Hematopoietic multipotent progenitor cell treated with erythropoietin and hydrocortisone succinate and interleukin-3 and kit ligand, for 17 days (in vitro differentiated cells): Measurements from ENCODE around the gene FARP2.
A peak's percentile ranks its signal among the peaks of the same experiment; 100 is the strongest.
"Not testable (repeated sequence)": the region's sequence is repeated elsewhere in the genome, so short reads cannot be mapped to it uniquely, and the experiment has no call there.

Experiments
- DNase-seq: peaks from one replicate; pipeline ENCODE4 v3.0.0-alpha.2; 2015; ENCODE audit warnings: low spot score

Gene FARP2

DNA sequence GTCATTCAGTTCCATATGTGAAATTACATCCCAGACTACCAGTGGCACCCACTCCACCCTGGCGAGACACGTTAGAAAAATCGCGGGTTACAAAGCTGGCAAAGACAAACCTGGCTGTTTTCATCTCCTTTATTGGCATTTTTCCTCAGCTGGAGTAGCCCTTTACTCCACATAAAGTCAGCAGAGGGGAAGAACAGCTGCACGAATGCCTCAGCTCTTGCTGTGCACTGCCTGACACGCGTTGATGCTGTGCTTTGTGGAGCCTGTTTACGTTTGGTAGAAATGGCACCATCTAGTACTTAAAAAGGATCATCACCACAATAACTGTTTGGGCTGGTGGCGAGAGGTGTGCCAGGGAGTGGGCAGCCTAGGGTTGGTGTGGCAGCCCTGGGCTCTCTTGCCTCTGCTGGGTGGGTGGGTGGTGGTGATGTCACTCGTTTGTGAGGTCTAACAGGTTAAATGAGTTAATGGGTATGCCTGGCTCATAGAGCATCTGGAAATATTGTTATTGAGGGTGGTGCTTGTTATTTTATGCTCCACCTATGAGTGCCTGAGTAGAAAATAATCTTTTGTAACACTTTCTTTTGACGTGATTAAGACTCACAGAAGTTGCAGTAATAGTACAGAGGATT, 16.4 kb downstream of the FARP2 start:
- no peak for DNase-seq

DNA sequence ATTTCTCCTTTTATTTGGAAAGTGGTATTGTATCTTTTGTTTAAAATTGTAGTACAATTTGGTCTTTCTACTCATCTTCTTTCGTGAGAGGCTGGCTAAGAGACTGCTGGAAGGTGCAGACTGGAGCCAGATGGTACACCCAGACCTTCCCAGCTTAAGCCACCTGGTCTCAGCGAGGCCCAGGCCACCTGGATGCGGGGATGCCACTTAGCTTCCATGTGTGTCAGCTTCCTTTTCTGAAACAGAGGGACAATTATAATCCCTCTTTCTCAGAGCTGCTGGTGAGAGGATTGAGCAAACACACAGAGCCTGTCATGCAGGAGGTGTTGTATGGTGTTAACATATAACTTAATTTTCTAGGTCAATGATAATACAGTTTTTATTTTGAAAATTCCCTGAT, 17.4 kb downstream of the FARP2 start:
- no peak for DNase-seq

DNA sequence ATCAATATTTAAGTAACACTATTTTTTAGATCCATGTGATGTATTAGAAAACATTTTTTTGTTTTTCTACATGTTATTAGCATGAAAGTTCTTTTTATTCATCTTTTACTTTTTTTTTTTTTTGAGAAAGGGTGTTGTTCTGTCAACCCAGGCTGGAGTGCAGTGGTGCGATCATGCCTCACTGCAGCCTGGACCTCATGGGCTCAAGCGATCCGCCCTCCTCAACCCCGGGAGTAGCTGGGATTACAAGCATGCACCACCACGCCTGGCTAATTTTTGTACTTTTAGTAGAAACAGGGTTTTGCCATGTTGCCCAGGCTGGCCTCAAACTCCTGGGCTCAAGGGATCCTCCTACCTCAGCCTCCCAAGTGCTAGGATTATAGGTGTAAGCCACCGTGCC, 17.8 kb downstream of the FARP2 start:
- DNase-seq: not testable (repeated sequence)

- DNase-seq: no peak
Measured at GRCh38 chr2:241375300-241375699, 19.2 kb downstream of the FARP2 start.

GRCh38 chr2:241376808-241377207, 20.7 kb downstream of the FARP2 start:
- DNase-seq: no peak

DNA sequence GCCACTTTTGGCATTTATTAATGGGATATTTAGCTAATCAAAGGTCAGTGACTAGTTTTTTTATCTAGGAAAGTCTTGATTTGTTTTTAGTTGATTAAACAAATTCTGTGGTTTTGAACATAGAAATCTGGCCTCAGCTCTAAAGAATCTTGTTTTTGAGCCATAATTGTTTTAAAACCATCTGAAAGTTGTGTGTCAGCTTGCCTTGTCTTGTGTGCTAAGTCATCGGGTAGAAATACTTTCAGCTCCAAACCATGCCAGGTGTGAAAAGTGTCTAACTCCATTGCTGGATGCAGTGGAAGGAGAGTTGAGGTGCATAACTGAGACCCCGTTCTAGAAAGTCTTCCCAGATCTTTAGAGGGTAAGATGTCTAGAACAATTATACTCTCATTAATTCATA, 22.7 kb downstream of the FARP2 start:
- DNase-seq: no peak

DNA sequence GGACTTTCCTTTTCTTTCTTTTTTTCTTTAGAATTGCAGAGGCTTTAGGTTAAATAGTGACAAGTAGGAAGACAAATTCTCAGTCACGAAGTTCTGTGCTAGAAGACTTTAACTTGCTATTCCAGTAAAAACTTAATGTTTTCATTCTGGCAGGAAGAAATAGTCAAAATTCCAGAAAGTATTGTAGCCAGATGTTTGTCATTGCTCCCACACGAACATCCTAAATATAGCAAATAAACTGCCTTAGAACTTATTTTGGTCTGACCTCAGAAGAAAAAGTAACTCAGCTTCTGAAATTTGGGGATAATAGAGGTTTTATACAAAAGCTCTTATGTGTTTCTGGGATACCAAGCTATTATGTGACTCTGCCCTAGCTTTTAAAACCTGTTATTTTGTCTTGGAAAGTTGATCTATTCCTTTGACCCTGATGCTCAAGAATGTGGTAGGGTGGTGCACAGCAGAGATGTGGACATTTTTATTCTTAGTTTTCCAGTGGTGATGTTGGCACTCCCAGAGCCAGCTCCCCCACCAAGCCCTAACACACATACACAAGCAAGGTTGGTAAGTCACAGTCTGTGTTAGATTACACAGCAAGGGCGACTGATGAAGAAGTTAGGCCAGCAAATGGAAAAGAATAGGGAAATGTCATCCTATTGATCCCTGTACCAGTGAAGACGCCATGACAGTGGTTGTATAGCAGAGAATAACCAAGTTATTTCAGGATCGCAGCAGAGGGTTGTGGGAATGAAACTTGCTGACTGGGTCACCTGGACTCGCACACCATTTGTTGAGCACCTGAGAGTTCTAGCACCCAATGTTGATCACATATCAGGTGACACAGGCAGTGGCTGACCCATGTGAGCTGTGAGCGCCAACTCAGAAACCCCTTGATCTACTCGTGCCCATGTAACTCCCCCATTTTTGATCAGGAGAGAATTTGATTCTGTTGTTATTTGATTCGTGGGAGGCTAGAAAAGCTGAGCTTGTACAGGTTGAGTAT, 23.7 kb downstream of the FARP2 start:
- DNase-seq: no peak

GRCh38 chr2:241381872-241382271, 25.8 kb downstream of the FARP2 start:
- no peak for DNase-seq

DNA sequence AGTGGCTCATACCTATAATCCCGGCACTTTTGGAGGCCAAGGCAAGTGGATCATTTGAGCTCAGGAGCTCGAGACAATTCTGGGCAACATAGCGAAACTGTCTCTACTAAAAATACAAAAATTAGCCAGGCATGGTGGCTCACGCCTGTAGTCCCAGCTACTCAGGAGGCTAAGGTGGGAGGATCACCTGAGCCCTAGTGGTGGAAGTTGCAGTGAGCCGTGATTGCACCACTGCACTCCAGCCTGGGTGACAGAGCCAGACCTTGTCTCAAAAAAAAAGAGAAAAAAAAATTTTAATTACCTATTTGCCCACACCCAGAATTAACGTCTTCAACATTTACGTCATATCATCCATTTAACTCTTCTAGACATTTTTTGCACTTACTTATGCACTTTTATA, 29.4 kb downstream of the FARP2 start:
- DNase-seq: not testable (repeated sequence)

DNA sequence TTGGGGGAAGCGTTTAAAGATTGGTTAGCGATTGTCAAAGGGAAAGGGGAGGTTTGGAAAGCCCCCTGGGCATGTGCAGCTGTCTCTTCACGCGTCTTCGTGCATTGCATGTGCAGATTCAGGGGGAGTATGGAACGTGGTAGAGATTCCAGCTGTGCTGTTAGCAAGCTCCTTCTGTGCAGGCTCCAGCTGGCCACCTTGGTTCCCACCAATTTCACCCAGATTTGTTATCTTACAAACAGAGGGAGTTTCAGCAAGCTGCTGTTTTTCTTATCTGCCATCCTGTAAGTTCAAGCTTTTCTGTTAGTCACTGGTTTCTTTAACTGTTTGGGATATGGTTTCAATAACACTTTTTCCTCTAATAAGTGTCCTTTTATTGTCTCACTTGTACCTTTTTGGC, 30.4 kb downstream of the FARP2 start:
- no peak for DNase-seq

- DNase-seq: no peak
Measured at GRCh38 chr2:241389697-241390096, 33.6 kb downstream of the FARP2 start.

GRCh38 chr2:241390301-241391206, 34.5 kb downstream of the FARP2 start:
- DNase-seq: no peak

GRCh38 chr2:241391892-241392665, 36.0 kb downstream of the FARP2 start:
- DNase-seq: peak; percentile 25

DNA sequence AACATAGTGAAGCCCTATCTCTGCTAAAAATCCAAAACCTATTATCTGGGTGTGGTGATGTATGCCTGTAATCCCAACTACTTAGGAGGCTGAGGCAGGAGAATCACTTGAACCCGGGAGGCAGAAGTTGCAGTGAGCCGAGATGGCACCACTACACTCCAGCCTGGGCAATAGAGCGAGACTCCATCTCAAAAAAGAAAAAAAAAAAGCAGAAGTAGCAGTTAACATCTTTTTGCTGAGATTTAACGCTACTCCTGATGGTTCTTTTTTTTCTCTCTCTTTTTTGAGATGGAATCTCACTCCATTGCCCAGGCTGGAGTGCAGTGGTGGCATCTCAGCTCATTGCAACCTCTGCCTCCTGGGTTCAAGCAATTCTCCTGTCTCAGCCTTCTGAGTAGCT, 36.7 kb downstream of the FARP2 start:
- DNase-seq: not testable (repeated sequence)

GRCh38 chr2:241393524-241394196, 37.6 kb downstream of the FARP2 start:
- DNase-seq: no peak

GRCh38 chr2:241396809-241397208, 40.7 kb downstream of the FARP2 start:
- DNase-seq: not testable (repeated sequence)

- no peak for DNase-seq
Measured at GRCh38 chr2:241399941-241400922, 44.1 kb downstream of the FARP2 start.

GRCh38 chr2:241408849-241409248, 52.8 kb downstream of the FARP2 start:
- DNase-seq: no peak

- DNase-seq: no peak
Measured at GRCh38 chr2:241410739-241411176, 54.7 kb downstream of the FARP2 start.

DNA sequence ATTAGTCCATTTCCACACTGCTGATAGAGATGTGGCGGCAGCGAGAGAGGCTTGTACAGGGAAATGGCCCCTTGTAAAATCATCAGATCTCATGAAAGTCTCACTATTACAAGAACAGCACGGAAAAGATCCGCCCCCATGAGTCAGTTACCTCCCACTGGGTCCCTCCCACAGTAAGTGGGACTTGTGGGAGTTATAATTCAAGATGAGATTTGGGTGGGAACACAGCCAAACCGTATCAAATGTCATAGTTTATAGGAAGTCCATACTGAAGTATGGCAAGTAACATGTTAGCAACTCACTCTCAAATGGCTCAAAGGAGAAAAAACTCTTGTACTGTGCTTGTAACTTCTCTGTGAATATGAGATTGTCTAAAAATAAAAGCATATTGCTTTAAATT, 56.1 kb downstream of the FARP2 start:
- DNase-seq: no peak
